ENCODE measurements around the gene PDE11A.

The PDE11A gene

DNA sequence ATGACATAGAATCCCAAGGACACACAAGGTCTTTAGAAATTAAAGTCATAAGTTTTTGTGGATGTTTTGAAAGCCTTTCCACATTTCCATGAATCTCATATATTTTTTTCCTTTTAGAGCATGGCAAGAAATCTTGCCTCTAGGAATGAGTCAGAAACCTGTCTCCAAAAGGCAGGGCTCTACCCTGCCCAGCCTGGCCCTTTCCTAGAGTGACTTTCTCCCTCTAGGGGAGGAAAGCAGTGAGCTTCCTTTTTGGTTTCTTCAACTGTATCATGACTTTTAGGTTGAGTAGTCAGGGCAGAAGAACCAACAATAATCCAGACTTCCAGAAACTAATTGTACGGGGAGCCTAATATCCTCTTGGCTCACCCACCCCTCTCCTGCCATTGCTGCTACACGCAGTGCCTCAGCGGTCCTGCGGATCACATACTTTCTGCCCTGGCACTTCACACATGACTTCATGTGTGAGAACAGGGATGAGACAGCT lies 379.8 kb downstream of the PDE11A start:
- DNase-seq (ENCODE audit: low spot score): no peak

GRCh38 chr2:177692042-177692782 lies 380.4 kb downstream of the PDE11A start:
- no peak for DNase-seq (ENCODE audit: low spot score)

GRCh38 chr2:177691177-177691576 lies 381.4 kb downstream of the PDE11A start:
- DNase-seq (ENCODE audit: low spot score): no peak

- no peak for DNase-seq (ENCODE audit: low spot score)
Measured at GRCh38 chr2:177689623-177690022, 383.0 kb downstream of the PDE11A start.

DNA sequence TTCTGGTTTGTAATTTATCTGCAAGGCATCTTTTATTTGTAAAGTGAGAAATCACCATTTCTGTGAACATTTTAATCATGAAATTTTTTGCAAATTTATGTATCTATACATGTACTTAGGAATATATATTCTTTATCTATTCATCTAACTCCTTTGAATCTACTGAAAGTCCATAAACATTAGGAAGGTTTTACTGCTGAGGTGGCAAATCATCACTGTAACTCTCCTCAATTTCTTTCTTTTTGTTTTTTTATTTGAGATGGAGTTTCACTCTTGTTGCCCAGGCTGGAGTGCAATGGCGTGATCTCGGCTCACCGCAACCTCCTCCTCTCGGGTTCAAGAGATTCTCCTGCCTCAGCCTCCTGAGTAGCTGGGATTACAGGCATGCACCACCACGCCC lies 383.7 kb downstream of the PDE11A start:
- DNase-seq (ENCODE audit: low spot score): no peak

GRCh38 chr2:177683661-177684069 lies 388.9 kb downstream of the PDE11A start:
- no peak for DNase-seq (ENCODE audit: low spot score)

DNA sequence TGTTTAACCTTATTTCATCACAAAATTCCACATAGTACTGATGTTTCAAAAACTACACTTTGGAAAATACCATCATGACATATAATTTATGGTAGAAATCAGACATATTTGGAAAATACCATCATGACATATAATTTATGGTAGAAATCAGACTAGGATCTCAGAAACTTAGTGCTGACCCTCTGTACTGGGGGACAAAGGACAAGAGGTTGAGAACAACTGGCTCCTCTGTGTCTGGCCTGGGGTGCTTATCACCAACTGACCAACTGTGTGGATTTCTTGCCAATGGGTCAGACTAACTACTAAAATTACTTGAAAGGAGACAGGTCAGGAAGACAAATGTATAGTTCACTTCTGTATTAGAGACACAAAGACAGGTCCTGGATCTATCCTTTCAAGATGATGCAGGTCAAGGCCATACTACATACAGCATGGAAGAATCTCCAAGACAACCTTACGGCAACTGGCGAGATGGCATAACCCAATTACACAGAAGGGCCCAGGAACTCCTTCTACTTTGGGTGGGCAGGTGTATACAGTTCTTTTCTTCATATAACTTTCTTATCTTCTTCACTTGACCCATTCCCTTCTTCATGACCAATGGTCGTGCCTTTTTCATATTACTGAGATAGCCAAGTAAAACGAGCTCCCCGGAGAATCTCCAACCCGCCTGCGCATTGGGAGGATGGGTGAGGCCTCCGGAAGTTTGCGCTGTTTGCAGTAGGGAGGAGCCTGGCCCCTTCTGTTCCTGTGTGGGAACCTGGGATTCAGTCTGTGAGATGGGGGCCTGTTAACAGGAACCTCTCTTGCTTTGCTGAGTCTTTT lies 389.5 kb downstream of the PDE11A start:
- DNase-seq (ENCODE audit: low spot score): no peak

DNA sequence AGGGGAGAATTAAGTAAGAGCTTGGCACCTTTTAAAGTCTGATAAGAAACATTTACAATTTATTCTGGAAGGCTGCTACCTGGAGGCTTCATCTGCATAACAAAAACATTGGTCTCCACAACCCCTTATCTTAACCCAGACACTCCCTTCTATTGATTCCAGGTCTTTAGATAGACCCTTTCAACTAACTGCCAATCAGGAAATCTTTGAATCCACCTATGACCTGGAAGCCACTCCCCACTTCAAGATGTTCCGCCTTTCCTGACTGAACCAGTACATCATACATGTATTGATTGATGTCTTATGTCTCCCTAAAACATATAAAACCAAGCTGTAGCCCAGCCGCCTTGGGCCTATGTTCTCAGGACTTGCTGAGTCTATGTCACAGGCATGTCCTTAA lies 390.6 kb downstream of the PDE11A start:
- DNase-seq (ENCODE audit: low spot score): no peak

- DNase-seq (ENCODE audit: low spot score): no peak
Measured at GRCh38 chr2:177680866-177681712, 391.5 kb downstream of the PDE11A start.

DNA sequence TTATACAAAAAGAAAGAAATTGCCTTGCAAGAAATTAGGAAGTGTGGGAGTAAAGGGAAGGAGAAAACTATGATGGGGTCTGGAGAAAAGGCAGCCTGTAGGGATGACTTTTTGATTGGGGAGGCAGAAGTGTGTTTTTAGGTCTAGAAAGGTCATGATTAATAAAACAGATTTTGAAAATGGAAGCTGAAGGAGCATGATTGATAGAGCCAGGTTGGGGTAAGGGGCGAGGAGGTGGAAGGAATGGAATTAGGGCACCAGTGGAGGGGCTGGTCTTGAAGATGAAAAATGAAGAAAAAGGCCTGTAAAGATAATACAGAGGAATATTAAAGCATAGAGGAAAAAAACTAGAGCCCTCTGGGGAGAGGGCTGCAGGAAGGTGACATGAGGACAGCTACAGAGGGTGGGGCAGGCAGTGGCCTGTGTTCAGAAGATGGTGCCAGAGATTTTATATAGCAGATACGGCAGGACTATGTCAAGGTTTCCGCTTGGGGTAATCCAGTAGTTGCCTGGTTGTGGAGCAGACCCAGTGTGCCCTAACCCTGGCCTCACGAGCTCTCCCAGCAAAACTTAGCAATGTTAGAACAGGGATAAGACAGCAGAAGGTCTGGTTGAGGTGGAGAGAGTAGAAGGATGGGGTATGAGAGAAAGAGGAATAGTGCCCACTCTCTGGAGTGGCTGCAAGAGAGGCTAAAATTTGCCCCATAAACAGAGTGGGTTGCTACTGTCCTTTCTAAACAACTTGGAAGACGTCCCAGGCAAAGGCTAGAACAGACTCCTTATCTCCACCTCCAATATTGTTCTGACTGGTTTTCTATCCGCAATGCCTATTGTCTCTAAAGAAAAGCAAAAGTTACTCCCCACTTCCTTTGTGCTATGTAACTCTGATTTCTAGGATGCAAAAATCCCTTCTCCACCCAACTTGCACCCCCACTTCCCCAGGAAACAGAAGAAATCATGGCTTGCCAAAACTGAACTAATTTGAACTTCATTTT lies 392.7 kb downstream of the PDE11A start:
- no peak for DNase-seq (ENCODE audit: low spot score)

GRCh38 chr2:177678939-177679338 lies 393.6 kb downstream of the PDE11A start:
- no peak for DNase-seq (ENCODE audit: low spot score)

- DNase-seq (ENCODE audit: low spot score): no peak
Measured at GRCh38 chr2:177676636-177677035, 395.9 kb downstream of the PDE11A start.

- no peak for DNase-seq (ENCODE audit: low spot score)
Measured at GRCh38 chr2:177675825-177676224, 396.8 kb downstream of the PDE11A start.

- DNase-seq (ENCODE audit: low spot score): no peak
Measured at GRCh38 chr2:177675350-177675821, 397.2 kb downstream of the PDE11A start.

GRCh38 chr2:177673602-177674595 lies 398.7 kb downstream of the PDE11A start:
- DNase-seq (ENCODE audit: low spot score): no peak

- DNase-seq (ENCODE audit: low spot score): no peak
Measured at GRCh38 chr2:177671662-177672061, 400.9 kb downstream of the PDE11A start.

DNA sequence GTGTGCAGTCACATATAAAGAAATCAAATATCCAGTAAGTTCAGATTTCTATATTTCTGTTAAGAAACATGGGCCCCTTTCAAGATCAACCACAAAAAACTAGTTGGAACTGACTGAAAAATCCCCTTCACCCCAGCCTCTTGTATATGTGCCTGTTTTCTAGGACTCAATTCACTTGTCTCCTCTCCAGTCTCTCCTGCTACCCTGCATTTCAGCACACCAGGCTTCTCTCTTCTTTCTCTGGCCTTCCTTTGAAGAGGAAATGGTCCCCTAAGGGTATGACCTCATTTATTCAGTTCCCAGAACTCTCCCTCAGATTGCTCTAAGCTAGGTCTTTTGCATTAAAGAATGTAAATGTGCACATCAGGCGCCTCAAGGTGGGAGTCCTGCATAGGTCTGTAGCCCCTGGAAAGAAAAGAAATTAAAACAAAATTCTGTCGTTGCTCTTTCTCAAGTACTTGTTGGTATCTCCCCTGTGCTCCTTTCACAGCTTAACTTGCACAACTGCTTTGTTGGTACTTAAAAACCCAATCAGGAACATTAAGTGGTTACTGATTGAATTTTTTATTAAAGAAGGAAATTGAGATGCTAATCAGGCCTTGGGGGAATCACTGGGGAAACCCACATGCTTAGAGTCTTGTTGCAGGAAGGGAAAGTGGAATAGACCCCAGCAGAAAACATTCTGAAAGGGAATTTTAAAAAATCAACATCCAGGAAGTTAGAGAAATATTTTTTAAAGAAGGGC lies 401.6 kb downstream of the PDE11A start:
- no peak for DNase-seq (ENCODE audit: low spot score)

GRCh38 chr2:177669625-177670330 lies 402.8 kb downstream of the PDE11A start:
- DNase-seq (ENCODE audit: low spot score): no peak

All from HuH-7.5 (cell line).